NK-92 treated with Interleukin-12 subunit alpha and Interleukin-12 subunit beta, amount 100 ng/mL, for 24 hours (cell line): ENCODE measurements around the gene ALPG.
"Not testable (repeated sequence)": the region's sequence is repeated elsewhere in the genome, so short reads cannot be mapped to it uniquely, and the experiment has no call there.

ENCODE experiments used
- DNase-seq: peaks from one replicate; lab custom pipeline; 2025; lab: John Stamatoyannopoulos, UW

The ALPG gene

GRCh38 chr2:232406556-232407310, at the start of gene ALPG:
Gene ALPG (plus strand): TSS chr2:232406844. CDS start chr2:232406895, 51 bp downstream.
- DNase-seq = no peak

- no peak for DNase-seq
These were observed 45.0 kb upstream of the ALPG start for GRCh38 chr2:232361646-232362045.

- DNase-seq = no peak
These were observed 44.3 kb upstream of the ALPG start for GRCh38 chr2:232362174-232362900.

GRCh38 chr2:232363064-232363783, 43.4 kb upstream of the ALPG start:
- not testable (repeated sequence) for DNase-seq

GRCh38 chr2:232363784-232364615, 42.6 kb upstream of the ALPG start:
- no peak for DNase-seq

- not testable (repeated sequence) for DNase-seq
These were observed 41.6 kb upstream of the ALPG start for GRCh38 chr2:232364806-232365594.

GRCh38 chr2:232365621-232366321, 40.9 kb upstream of the ALPG start:
- no peak for DNase-seq

GRCh38 chr2:232366461-232366860, 40.2 kb upstream of the ALPG start:
- DNase-seq = not testable (repeated sequence)

GRCh38 chr2:232367016-232367415, 39.6 kb upstream of the ALPG start:
- no peak for DNase-seq

- DNase-seq = no peak
These were observed 38.9 kb upstream of the ALPG start for GRCh38 chr2:232367591-232368233.

- DNase-seq = no peak
These were observed 38.3 kb upstream of the ALPG start for GRCh38 chr2:232368311-232368731.

GRCh38 chr2:232369126-232369951, 37.3 kb upstream of the ALPG start:
- no peak for DNase-seq

- not testable (repeated sequence) for DNase-seq
These were observed 36.6 kb upstream of the ALPG start for GRCh38 chr2:232370007-232370406.

- no peak for DNase-seq
These were observed 34.1 kb upstream of the ALPG start for GRCh38 chr2:232372231-232373208.

GRCh38 chr2:232374356-232374755, 32.3 kb upstream of the ALPG start:
- no peak for DNase-seq

GRCh38 chr2:232375164-232375563, 31.5 kb upstream of the ALPG start:
- no peak for DNase-seq

GRCh38 chr2:232376260-232376659, 30.4 kb upstream of the ALPG start:
- DNase-seq = no peak

- DNase-seq = no peak
These were observed 29.9 kb upstream of the ALPG start for GRCh38 chr2:232376713-232377112.
